Fibroblast of gingiva (primary cell): ENCODE measurements around the gene BEND5.

Experiments used
- DNase-seq: peaks from one replicate; pipeline ENCODE4 v3.0.0-alpha.2; 2011; ENCODE audit warnings: low read depth

BEND5 gene

GRCh38 chr1:48680411-48681035 is 96.2 kb downstream of the BEND5 start:
- no peak for DNase-seq

- DNase-seq: no peak
These were observed 96.8 kb downstream of the BEND5 start for GRCh38 chr1:48679859-48680258.

GRCh38 chr1:48678710-48679505 is 97.8 kb downstream of the BEND5 start:
- DNase-seq: no peak
